ENCODE results near the gene CARD11. TPM values are rescaled to one million over a fixed set of nuclear protein-coding genes. Genes with fewer than 3 reads are reported as not detected.

Gene CARD11
- total RNA-seq, 2 experiments from 2014 or later, result 118 to 122 TPM

DNA sequence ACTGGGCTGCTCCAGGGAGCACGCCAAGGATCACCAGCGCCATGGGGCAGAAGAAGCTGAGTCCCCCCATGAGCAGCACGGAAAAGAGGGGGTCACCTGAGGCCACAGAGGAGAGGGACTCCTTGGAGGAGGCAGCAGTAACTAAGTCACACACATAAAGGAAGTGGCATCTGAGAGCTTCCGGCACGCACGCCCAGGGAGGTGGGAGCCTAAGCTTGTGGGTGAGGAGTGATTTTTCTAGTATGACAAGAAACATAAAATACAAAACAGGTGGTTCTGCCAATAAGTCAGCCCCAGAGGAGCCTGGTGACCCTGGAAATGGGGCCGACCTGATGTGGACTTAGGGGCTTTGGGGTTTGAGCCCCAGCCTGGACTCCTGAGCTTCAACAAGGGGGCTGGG, 60.8 kb downstream of the CARD11 start:
- H3K4me3 Mint-ChIP-seq, result peak overlapping the region; percentile 77
- CTCF ChIA-PET, result interaction anchor here (0.6 to 1.0 kb wide), 2 partner anchors 108 to 111 kb away, joined by 3 to 4 read pairs; no protein-coding TSS in a partner anchor

DNA sequence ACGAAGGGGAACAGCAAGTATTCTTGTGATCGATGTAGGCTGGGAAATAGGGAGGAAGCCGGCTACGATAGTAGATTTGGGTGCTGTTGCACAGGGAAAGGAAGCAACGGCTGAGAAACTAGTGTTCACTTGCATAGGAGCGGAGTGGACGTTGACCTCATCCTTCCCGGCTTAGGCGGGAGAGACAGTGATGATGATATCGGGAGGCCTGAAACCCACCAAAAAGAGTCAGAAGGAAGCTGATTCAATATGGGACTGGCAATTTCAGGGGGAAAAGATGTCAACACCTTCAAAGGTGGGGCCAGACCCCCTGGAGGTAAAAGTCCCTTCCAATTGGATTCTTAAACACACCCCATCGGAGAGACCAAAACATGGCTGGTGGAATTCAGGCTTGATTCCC, 61.3 kb downstream of the CARD11 start:
- ATAC-seq (ENCODE audit: poor library complexity), result no peak

More for the DNA sequence above, 60.8 kb downstream of the CARD11 start:
- DNase-seq (peak; percentile 37 to 80 (median 56)), ATAC-seq (ENCODE audit: poor library complexity) (peak; percentile 84)
- Histone ChIP-seq H3K27me3 (ENCODE audit: control insufficient read depth in 1 of 2, insufficient read depth in 2 of 2, low read length in 2 of 2) (no peaks in the 10 kb centered on the region), H3K27ac (ENCODE audit: low read depth in 1 of 2, low read length in 2 of 2) (peak overlapping the region in 1 of 2 donors; percentile 50), H3K9me3 (ENCODE audit: control insufficient read depth in 1 of 2, insufficient read depth in 1 of 2, low read length in 2 of 2) (no peaks in the 10 kb centered on the region), H3K4me1 (ENCODE audit: insufficient read depth, low read length) (peaks cover 79% of the 10 kb centered on the region), H3K36me3 (ENCODE audit: insufficient read depth, low read length) (peaks cover 29% of the 10 kb centered on the region), H3K4me3 (ENCODE audit: low read length) (no peak overlapping the region)
- Mint-ChIP-seq H3K36me3 (ENCODE audit: low read depth) (peaks cover 70% of the 10 kb centered on the region), H3K4me1 (ENCODE audit: low read depth) (peaks cover 90% of the 10 kb centered on the region), H3K27ac (peak overlapping the region; percentile 87), H3K27me3 (no peaks in the 10 kb centered on the region), H3K9me3 (no peaks in the 10 kb centered on the region)
- intact Hi-C loops (cut with DNase I, micrococcal nuclease), result loop anchor here in 1 of 2 experiments (1.0 kb wide), 1 partner anchor 172 kb away; no protein-coding TSS in a partner anchor
- TF ChIP-seq, protein P1, sequence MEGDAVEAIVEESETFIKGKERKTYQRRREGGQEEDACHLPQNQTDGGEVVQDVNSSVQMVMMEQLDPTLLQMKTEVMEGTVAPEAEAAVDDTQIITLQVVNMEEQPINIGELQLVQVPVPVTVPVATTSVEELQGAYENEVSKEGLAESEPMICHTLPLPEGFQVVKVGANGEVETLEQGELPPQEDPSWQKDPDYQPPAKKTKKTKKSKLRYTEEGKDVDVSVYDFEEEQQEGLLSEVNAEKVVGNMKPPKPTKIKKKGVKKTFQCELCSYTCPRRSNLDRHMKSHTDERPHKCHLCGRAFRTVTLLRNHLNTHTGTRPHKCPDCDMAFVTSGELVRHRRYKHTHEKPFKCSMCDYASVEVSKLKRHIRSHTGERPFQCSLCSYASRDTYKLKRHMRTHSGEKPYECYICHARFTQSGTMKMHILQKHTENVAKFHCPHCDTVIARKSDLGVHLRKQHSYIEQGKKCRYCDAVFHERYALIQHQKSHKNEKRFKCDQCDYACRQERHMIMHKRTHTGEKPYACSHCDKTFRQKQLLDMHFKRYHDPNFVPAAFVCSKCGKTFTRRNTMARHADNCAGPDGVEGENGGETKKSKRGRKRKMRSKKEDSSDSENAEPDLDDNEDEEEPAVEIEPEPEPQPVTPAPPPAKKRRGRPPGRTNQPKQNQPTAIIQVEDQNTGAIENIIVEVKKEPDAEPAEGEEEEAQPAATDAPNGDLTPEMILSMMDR (IDR thresholded peaks at IDR 0.05), result no peak
- POLR2A ChIA-PET, result interaction anchor here (0.6 to 2.4 kb wide), 11 partner anchors 10 to 225 kb away, joined by 3 to 5 read pairs (median 3); partner anchors contain the start of gene CARD11

DNA sequence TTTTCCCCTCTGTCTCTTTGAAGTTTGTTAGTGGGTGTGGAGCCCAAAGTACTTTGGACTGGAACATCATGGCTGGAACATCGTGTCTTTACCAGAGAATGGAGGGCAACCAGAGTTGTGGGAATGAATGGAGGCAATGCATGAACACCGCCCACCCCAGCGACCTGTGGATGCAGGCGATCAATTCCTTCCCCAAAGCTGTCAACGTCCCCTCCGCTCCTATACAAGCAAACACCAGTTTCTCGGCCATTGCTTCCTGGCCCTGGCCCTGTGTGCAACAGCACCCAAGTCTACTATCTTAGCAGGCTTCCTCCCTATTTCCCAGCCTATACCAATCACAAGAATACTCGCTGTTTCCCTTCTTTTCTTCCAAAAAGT, 62.6 kb downstream of the CARD11 start:
- ATAC-seq (ENCODE audit: poor library complexity) (no peak), DNase-seq (peak in 1 of 14 experiments; percentile 7)
- peaks cover 58% of the 10 kb centered on the region for H3K36me3 Mint-ChIP-seq (ENCODE audit: low read depth)
- no peaks in the 10 kb centered on the region for H3K27me3 Mint-ChIP-seq
- CTCF ChIA-PET, result no interaction called here
- H3K27ac Mint-ChIP-seq, result peak overlapping the region; percentile 87
- H3K4me3 Mint-ChIP-seq, result peak overlapping the region; percentile 48
- POLR2A ChIA-PET, result no interaction called here
- no peak overlapping the region for H3K27ac ChIP-seq (ENCODE audit: low read depth in 1 of 2, low read length in 2 of 2)
- no peaks in the 10 kb centered on the region for H3K9me3 Mint-ChIP-seq
- H3K27me3 ChIP-seq (ENCODE audit: control insufficient read depth in 1 of 2, insufficient read depth in 2 of 2, low read length in 2 of 2), result no peaks in the 10 kb centered on the region
- H3K36me3 ChIP-seq (ENCODE audit: insufficient read depth, low read length), result peaks cover 26% of the 10 kb centered on the region
- peaks cover 73% of the 10 kb centered on the region for H3K4me1 ChIP-seq (ENCODE audit: insufficient read depth, low read length)
- intact Hi-C loops (cut with DNase I, micrococcal nuclease), result no loop called here
- TF ChIP-seq, protein P1 (IDR thresholded peaks at IDR 0.05), result no peak
- H3K4me3 ChIP-seq (ENCODE audit: low read length), result no peak overlapping the region
- no peaks in the 10 kb centered on the region for H3K9me3 ChIP-seq (ENCODE audit: control insufficient read depth in 1 of 2, insufficient read depth in 1 of 2, low read length in 2 of 2)
- H3K4me1 Mint-ChIP-seq (ENCODE audit: low read depth), result peaks cover 77% of the 10 kb centered on the region

More for the DNA sequence above, 61.3 kb downstream of the CARD11 start:
- DNase-seq, result peak in 1 of 14 experiments; percentile 22
- Mint-ChIP-seq H3K9me3 (no peaks in the 10 kb centered on the region), H3K27ac (peak overlapping the region; percentile 87), H3K4me3 (peak overlapping the region; percentile 77), H3K36me3 (ENCODE audit: low read depth) (peaks cover 67% of the 10 kb centered on the region), H3K4me1 (ENCODE audit: low read depth) (peaks cover 89% of the 10 kb centered on the region), H3K27me3 (no peaks in the 10 kb centered on the region)
- peaks cover 29% of the 10 kb centered on the region for H3K36me3 ChIP-seq (ENCODE audit: insufficient read depth, low read length)
- ChIA-PET POLR2A (interaction anchor here (0.6 to 1.5 kb wide), 8 partner anchors 11 to 225 kb away, joined by 3 to 5 read pairs (median 3); partner anchors contain the start of gene CARD11), CTCF (interaction anchor here (0.6 to 1.0 kb wide), 2 partner anchors 109 to 111 kb away, joined by 3 to 4 read pairs; no protein-coding TSS in a partner anchor)
- H3K27ac ChIP-seq (ENCODE audit: low read depth in 1 of 2, low read length in 2 of 2), result peak overlapping the region in 1 of 2 donors; percentile 50
- peaks cover 79% of the 10 kb centered on the region for H3K4me1 ChIP-seq (ENCODE audit: insufficient read depth, low read length)
- TF ChIP-seq, protein P1 (IDR thresholded peaks at IDR 0.05), result no peak
- H3K4me3 ChIP-seq (ENCODE audit: low read length), result no peak overlapping the region
- no peaks in the 10 kb centered on the region for H3K27me3 ChIP-seq (ENCODE audit: control insufficient read depth in 1 of 2, insufficient read depth in 2 of 2, low read length in 2 of 2)
- H3K9me3 ChIP-seq (ENCODE audit: control insufficient read depth in 1 of 2, insufficient read depth in 1 of 2, low read length in 2 of 2), result no peaks in the 10 kb centered on the region
- intact Hi-C loops (cut with DNase I, micrococcal nuclease), result loop anchor here in 1 of 2 experiments (1.0 kb wide), 1 partner anchor 173 kb away; no protein-coding TSS in a partner anchor

All from CD4-positive, alpha-beta T cell (primary cell).